ENCODE data around the gene LRCH4.

DNA sequence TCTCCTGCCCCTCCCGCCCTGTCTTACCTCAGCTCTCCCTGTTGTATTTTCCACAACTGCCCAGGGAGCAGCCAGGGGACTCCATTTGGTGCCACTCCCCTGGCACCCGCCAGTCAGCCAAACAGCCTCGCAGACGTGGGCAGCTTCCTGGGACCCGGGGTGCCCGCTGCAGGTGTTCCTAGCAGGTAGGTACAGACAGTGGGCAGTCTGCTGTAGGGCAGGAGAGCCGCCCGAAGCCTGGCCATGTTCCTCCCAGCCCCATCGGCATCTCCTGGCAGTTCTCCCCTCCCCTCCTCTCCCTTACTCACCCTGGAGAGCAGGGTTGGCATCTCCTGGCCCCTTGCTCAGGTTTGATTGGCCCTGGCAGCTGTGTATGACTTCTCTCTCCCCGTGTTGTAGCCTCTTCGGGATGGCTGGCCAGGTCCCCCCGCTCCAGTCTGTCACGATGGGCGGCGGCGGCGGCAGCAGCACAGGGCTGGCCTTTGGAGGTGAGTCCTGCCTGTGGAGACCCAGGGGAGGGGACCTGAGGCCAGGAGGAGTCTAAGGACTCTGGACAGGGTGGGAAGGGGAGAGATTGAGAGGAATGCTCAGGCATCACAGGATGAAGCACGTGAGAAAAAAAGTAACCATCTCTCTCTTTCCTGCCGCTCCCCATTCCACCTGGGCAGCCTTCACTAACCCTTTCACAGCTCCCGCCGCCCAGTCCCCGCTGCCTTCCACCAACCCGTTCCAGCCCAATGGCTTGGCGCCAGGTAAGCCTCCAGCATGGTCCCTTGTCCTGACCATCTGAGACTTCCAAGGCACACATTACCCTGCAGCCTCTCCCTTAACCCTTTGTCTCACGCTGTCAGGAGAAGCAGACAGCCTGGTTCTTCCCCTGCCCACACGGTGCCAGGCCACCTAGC is 23.5 kb downstream of the LRCH4 start:
- TF ChIP-seq POLR2A (IDR thresholded peaks at IDR 0.05; ENCODE audit: low read length) (no peak), GATA1 (IDR thresholded peaks at IDR 0.05; ENCODE audit: low read depth, low read length) (no peak)
